Parathyroid adenoma (tissue), 2 donors: ENCODE results near the gene PKP2.

ENCODE experiments used
- H2AFZ ChIP-seq: fragments of 300-600 bp; sonication (generic); one replicate; pipeline ENCODE4 v1.7.0; 2017; ENCODE audit warnings: antibody characterized with exemption, mild to moderate bottlenecking
- H3K27ac ChIP-seq: fragments of 300-600 bp; sonication (generic); one replicate; pipeline ENCODE4 v1.7.0; 2017
- H3K27me3 ChIP-seq: fragments of 300-600 bp; sonication (generic); one replicate; pipeline ENCODE4 v1.7.0; 2017; ENCODE audit warnings: low read length; ENCODE audit not compliant: control insufficient read depth, insufficient read depth
- H3K36me3 ChIP-seq: fragments of 300-600 bp; sonication (generic); one replicate; pipeline ENCODE4 v1.7.0; 2017; ENCODE audit warnings: low read length; ENCODE audit not compliant: control insufficient read depth, insufficient read depth
- H3K4me1 ChIP-seq: fragments of 300-600 bp; sonication (generic); one replicate; pipeline ENCODE4 v1.7.0; 2017; ENCODE audit warnings: control low read depth
- H3K4me2 ChIP-seq: fragments of 300-600 bp; sonication (generic); one replicate; pipeline ENCODE4 v1.7.0; 2017; ENCODE audit warnings: low read length
- H3K4me3 ChIP-seq: fragments of 300-600 bp; sonication (generic); one replicate; pipeline ENCODE4 v1.7.0; 2017; ENCODE audit warnings: low read depth, low read length
- H3K79me2 ChIP-seq: fragments of 300-600 bp; sonication (generic); one replicate; pipeline ENCODE4 v1.7.0; 2017; ENCODE audit warnings: control low read depth
- H3K9ac ChIP-seq: fragments of 300-600 bp; sonication (generic); one replicate; pipeline ENCODE4 v1.7.0; 2017; ENCODE audit warnings: mild to moderate bottlenecking
- H3K9me3 ChIP-seq: fragments of 300-600 bp; sonication (generic); one replicate; pipeline ENCODE4 v1.7.0; 2017; ENCODE audit warnings: low read length; ENCODE audit not compliant: control insufficient read depth
- CTCF ChIP-seq: fragments of 300-600 bp; sonication (generic); IDR thresholded peaks from one replicate; pipeline ENCODE4 v1.7.0; 2017; ENCODE audit warnings: antibody characterized with exemption, mild to moderate bottlenecking
- donor health status: primary hyperparathyroidism.

Gene PKP2

GRCh38 chr12:32917094-32917611, 20.6 kb upstream of the PKP2 start:
- H3K79me2 ChIP-seq: no peaks in the 10 kb centered on the region
- no peaks in the 10 kb centered on the region for H3K27me3 ChIP-seq
- H3K9ac ChIP-seq: no peak overlapping the region
- no peaks in the 10 kb centered on the region for H3K9me3 ChIP-seq
- H3K27ac ChIP-seq: no peak overlapping the region
- H3K4me2 ChIP-seq: no peak overlapping the region
- H3K36me3 ChIP-seq: no peaks in the 10 kb centered on the region
- peak overlapping the region; percentile 4 for H2AFZ ChIP-seq
- H3K4me3 ChIP-seq: no peak overlapping the region
- no peak for TF ChIP-seq CTCF
- H3K4me1 ChIP-seq: no peaks in the 10 kb centered on the region

GRCh38 chr12:32907898-32908476, 11.4 kb upstream of the PKP2 start:
- Histone ChIP-seq H3K4me3 (no peak overlapping the region), H3K9ac (no peak overlapping the region), H3K4me2 (no peak overlapping the region), H3K27ac (no peak overlapping the region), H3K79me2 (no peaks in the 10 kb centered on the region), H3K9me3 (no peaks in the 10 kb centered on the region), H3K36me3 (no peaks in the 10 kb centered on the region), H3K4me1 (no peaks in the 10 kb centered on the region), H2AFZ (no peak overlapping the region), H3K27me3 (no peaks in the 10 kb centered on the region)
- no peak for TF ChIP-seq CTCF

- no peak overlapping the region for H2AFZ ChIP-seq
- H3K9ac ChIP-seq: no peak overlapping the region
- H3K4me3 ChIP-seq: no peak overlapping the region
- TF ChIP-seq CTCF: no peak
- no peak overlapping the region for H3K4me2 ChIP-seq
- no peaks in the 10 kb centered on the region for H3K27me3 ChIP-seq
- no peaks in the 10 kb centered on the region for H3K36me3 ChIP-seq
- no peak overlapping the region for H3K27ac ChIP-seq
- no peaks in the 10 kb centered on the region for H3K9me3 ChIP-seq
- H3K4me1 ChIP-seq: no peaks in the 10 kb centered on the region
- H3K79me2 ChIP-seq: no peaks in the 10 kb centered on the region
Observed at GRCh38 chr12:32907166-32907565, 10.6 kb upstream of the PKP2 start.

- Histone ChIP-seq H3K9ac (no peak overlapping the region), H3K79me2 (no peaks in the 10 kb centered on the region)
Observed at GRCh38 chr12:32906399-32907165, 10.0 kb upstream of the PKP2 start.

More at GRCh38 chr12:32906399-32907165, 10.0 kb upstream of the PKP2 start:
- Histone ChIP-seq H3K27me3 (no peaks in the 10 kb centered on the region), H3K4me3 (no peak overlapping the region), H3K9me3 (no peaks in the 10 kb centered on the region), H2AFZ (no peak overlapping the region), H3K27ac (no peak overlapping the region), H3K4me1 (no peaks in the 10 kb centered on the region), H3K4me2 (no peak overlapping the region), H3K36me3 (no peaks in the 10 kb centered on the region)
- no peak for TF ChIP-seq CTCF
